HL-60 (cell line): ENCODE measurements around the gene GFPT1.

Experiments
- DNase-seq, 2 experiments: peaks; one replicate each; pipeline ENCODE4 v3.0.0-alpha.2; 2010 to 2020; ENCODE audit warnings: low read depth in 1 of 2, low spot score in 1 of 2
- H3K27ac ChIP-seq: fragments of 250-450 bp; sonication (Bioruptor Pico); replicated peaks from 2 replicates; pipeline ENCODE4 v1.5.1; 2020; ENCODE audit warnings: mild to moderate bottlenecking, moderate library complexity
- H3K27me3 ChIP-seq: fragments of 250-450 bp; sonication (Bioruptor Pico); 2 replicates; pipeline ENCODE4 v1.5.1; 2021; ENCODE audit warnings: mild to moderate bottlenecking, moderate library complexity; ENCODE audit not compliant: insufficient read depth, poor library complexity, severe bottlenecking
- H3K4me3 ChIP-seq: replicated peaks from 2 replicates; pipeline ENCODE4 v1.5.1; 2011; ENCODE audit warnings: mild to moderate bottlenecking, control low read depth, low read length; ENCODE audit not compliant: insufficient read depth
- GABPA ChIP-seq: IDR thresholded peaks from 2 replicates; pipeline ENCODE4 v1.6.1; 2012; ENCODE audit warnings: low read depth
- POLR2AphosphoS5 ChIP-seq: IDR thresholded peaks from 2 replicates; pipeline ENCODE4 v1.6.1; 2012; ENCODE audit warnings: low read depth
- SPI1 ChIP-seq: IDR thresholded peaks from 2 replicates; pipeline ENCODE4 v1.6.1; 2012; ENCODE audit warnings: low read depth, mild to moderate bottlenecking, borderline replicate concordance
- TF ChIP-seq, protein P1 (sequence below): IDR thresholded peaks from one replicate; pipeline ENCODE4 v1.5.1; 2011; ENCODE audit warnings: low read length, control low read depth, inconsistent platforms; ENCODE audit not compliant: insufficient read depth
- TF ChIP-seq, protein P2 (sequence below): IDR thresholded peaks from 2 replicates; pipeline ENCODE4 v1.6.1; 2012; ENCODE audit warnings: low read depth; ENCODE audit not compliant: insufficient replicate concordance

GFPT1 gene

DNA sequence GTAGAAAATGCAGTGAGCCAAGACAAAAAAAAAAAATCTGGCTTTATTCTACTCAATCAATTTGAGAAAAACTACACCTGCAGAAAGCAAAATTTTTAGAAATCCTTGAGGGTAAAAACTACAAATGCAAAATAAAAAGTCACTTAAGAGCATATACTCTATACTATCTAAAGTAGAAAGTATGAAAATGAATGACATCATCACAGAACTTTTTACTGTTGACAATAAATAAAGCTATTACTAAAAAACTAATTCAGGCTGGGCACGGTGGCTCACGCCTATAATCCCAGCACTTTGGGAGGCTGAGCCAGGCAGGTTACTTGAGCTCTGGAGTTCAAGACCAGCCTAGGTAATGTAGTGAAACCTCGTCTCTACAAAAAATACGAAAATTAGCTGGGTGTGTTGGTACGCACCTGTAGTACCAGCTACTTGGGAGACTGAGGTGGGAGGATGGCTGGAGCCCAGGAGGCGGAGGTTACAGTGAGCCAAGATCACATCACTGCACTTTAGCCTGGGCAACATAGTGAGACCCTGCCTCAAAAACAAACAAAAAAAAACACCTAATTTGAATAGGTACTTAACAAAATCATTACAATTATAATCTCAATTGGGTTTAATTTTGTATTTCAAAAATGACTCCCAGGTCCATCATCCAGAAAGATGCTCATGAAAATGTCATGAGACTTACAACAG, 42.6 kb upstream of the GFPT1 start:
- TF ChIP-seq POLR2AphosphoS5 (no peak), GABPA (no peak), SPI1 (no peak)
- TF ChIP-seq, protein P1, sequence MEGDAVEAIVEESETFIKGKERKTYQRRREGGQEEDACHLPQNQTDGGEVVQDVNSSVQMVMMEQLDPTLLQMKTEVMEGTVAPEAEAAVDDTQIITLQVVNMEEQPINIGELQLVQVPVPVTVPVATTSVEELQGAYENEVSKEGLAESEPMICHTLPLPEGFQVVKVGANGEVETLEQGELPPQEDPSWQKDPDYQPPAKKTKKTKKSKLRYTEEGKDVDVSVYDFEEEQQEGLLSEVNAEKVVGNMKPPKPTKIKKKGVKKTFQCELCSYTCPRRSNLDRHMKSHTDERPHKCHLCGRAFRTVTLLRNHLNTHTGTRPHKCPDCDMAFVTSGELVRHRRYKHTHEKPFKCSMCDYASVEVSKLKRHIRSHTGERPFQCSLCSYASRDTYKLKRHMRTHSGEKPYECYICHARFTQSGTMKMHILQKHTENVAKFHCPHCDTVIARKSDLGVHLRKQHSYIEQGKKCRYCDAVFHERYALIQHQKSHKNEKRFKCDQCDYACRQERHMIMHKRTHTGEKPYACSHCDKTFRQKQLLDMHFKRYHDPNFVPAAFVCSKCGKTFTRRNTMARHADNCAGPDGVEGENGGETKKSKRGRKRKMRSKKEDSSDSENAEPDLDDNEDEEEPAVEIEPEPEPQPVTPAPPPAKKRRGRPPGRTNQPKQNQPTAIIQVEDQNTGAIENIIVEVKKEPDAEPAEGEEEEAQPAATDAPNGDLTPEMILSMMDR, result no peak
- TF ChIP-seq, protein P2, sequence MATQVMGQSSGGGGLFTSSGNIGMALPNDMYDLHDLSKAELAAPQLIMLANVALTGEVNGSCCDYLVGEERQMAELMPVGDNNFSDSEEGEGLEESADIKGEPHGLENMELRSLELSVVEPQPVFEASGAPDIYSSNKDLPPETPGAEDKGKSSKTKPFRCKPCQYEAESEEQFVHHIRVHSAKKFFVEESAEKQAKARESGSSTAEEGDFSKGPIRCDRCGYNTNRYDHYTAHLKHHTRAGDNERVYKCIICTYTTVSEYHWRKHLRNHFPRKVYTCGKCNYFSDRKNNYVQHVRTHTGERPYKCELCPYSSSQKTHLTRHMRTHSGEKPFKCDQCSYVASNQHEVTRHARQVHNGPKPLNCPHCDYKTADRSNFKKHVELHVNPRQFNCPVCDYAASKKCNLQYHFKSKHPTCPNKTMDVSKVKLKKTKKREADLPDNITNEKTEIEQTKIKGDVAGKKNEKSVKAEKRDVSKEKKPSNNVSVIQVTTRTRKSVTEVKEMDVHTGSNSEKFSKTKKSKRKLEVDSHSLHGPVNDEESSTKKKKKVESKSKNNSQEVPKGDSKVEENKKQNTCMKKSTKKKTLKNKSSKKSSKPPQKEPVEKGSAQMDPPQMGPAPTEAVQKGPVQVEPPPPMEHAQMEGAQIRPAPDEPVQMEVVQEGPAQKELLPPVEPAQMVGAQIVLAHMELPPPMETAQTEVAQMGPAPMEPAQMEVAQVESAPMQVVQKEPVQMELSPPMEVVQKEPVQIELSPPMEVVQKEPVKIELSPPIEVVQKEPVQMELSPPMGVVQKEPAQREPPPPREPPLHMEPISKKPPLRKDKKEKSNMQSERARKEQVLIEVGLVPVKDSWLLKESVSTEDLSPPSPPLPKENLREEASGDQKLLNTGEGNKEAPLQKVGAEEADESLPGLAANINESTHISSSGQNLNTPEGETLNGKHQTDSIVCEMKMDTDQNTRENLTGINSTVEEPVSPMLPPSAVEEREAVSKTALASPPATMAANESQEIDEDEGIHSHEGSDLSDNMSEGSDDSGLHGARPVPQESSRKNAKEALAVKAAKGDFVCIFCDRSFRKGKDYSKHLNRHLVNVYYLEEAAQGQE, result no peak
- Histone ChIP-seq H3K4me3 (no peak overlapping the region), H3K27me3 (no peaks in the 10 kb centered on the region), H3K27ac (no peak overlapping the region)
- no peak for DNase-seq

DNA sequence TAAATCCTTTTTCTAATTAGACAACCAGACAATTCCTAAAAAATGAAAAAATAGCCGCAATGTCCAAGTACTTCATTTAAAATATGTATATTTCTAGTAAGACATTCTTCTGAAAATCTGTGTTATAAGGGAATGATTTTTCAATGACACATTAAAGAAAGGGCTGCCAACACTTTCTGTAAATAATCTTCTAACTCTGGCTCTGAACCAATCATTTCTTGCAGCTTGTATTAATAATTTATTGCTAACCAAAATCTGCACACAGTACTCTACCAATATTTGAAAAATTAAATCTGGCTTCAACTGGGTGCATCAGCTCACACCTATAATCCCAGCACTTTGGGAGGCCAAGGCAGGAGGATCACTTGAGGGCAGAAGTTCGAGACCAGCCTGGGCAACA, 42.0 kb upstream of the GFPT1 start:
- no peak overlapping the region for H3K27ac ChIP-seq
- H3K27me3 ChIP-seq, result no peaks in the 10 kb centered on the region
- H3K4me3 ChIP-seq, result no peak overlapping the region
- TF ChIP-seq SPI1, result no peak
- TF ChIP-seq GABPA, result no peak
- TF ChIP-seq, protein P1, result no peak
- no peak for TF ChIP-seq POLR2AphosphoS5
- TF ChIP-seq, protein P2, result no peak
- DNase-seq, result no peak

DNA sequence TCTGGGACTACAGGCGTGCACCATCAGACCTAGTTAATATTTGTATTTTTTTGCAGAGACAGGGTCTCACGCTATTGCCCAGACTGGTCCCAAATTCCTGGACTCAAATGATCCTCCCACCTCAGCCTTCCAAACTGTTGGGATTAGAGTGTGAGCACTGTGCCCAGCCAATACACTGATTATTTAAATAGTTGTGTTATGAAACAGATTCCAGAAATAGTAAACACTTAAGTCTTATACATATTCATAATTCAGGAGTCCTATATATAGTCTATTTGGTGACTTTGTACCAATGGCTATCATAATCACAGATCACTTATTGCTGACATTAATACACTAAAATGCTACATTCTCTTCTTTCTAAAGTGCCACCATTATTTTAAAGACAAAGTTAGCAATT, 37.4 kb upstream of the GFPT1 start:
- Histone ChIP-seq H3K27ac (no peak overlapping the region), H3K27me3 (no peaks in the 10 kb centered on the region), H3K4me3 (no peak overlapping the region)
- TF ChIP-seq, protein P2, result no peak
- no peak for DNase-seq
